HepG2 (cell line): Measurements from ENCODE around the gene SMARCA4. TPM values are rescaled to one million over a fixed set of nuclear protein-coding genes. Genes with fewer than 3 reads are reported as not detected.

ENCODE experiments used
- DR1 ChIP-seq: sonication (generic); formaldehyde crosslinking; IDR thresholded peaks from 2 replicates; pipeline ENCODE4 v1.8.0; 2021; ENCODE audit warnings: mild to moderate bottlenecking, missing genetic modification reagents, inconsistent platforms
- FOXK2 ChIP-seq: fragments of 450-650 bp; IDR thresholded peaks from 2 replicates; pipeline ENCODE4 v1.6.1; 2016
- HOXA7 ChIP-seq: sonication (generic); formaldehyde crosslinking; IDR thresholded peaks from 2 replicates; pipeline ENCODE4 v1.8.1; 2022; ENCODE audit warnings: mild to moderate bottlenecking, missing genetic modification reagents, moderate library complexity
- KMT2A ChIP-seq: sonication (generic); formaldehyde crosslinking; IDR thresholded peaks from 2 replicates; pipeline ENCODE4 v1.4.0; 2020; ENCODE audit warnings: missing genetic modification reagents
- MED8 ChIP-seq: sonication (generic); formaldehyde crosslinking; IDR thresholded peaks from 2 replicates; pipeline ENCODE4 v1.8.1; 2023; ENCODE audit warnings: mild to moderate bottlenecking, missing genetic modification reagents; ENCODE audit not compliant: insufficient replicate concordance
- NFYB ChIP-seq: sonication (generic); formaldehyde crosslinking; IDR thresholded peaks from 2 replicates; pipeline ENCODE4 v1.4.0; 2020; ENCODE audit warnings: missing genetic modification reagents
- PAWR ChIP-seq: sonication (generic); formaldehyde crosslinking; IDR thresholded peaks from 2 replicates; pipeline ENCODE4 v1.4.0; 2020; ENCODE audit warnings: missing genetic modification reagents, mild to moderate bottlenecking, borderline replicate concordance
- PHF5A ChIP-seq: IDR thresholded peaks from one replicate; pipeline ENCODE4 v1.6.1; 2018; ENCODE audit warnings: low read depth, missing genetic modification reagents; ENCODE audit not compliant: unreplicated experiment
- PITX1 ChIP-seq: sonication (generic); formaldehyde crosslinking; IDR thresholded peaks from 2 replicates; pipeline ENCODE4 v1.5.1; 2020; ENCODE audit warnings: mild to moderate bottlenecking, missing genetic modification reagents
- SALL1 ChIP-seq: sonication (generic); formaldehyde crosslinking; IDR thresholded peaks from 2 replicates; pipeline ENCODE4 v1.8.0; 2022; ENCODE audit warnings: mild to moderate bottlenecking, missing genetic modification reagents
- SP2 ChIP-seq: sonication (generic); formaldehyde crosslinking; IDR thresholded peaks from 2 replicates; pipeline ENCODE4 v1.5.1; 2020; ENCODE audit warnings: mild to moderate bottlenecking, missing genetic modification reagents
- STAT5B ChIP-seq: sonication (generic); formaldehyde crosslinking; IDR thresholded peaks from 2 replicates; pipeline ENCODE4 v1.4.0; 2020; ENCODE audit warnings: missing genetic modification reagents
- ZBTB20 ChIP-seq: sonication (generic); formaldehyde crosslinking; IDR thresholded peaks from 2 replicates; pipeline ENCODE4 v1.8.1; 2023; ENCODE audit warnings: missing genetic modification reagents, low read depth, mild to moderate bottlenecking, borderline replicate concordance
- ZFP1 ChIP-seq: IDR thresholded peaks from 2 replicates; pipeline ENCODE4 v1.6.1; 2016
- ZNF225 ChIP-seq: sonication (generic); formaldehyde crosslinking; IDR thresholded peaks from 2 replicates; pipeline ENCODE4 v1.4.0; 2020; ENCODE audit warnings: mild to moderate bottlenecking, missing genetic modification reagents
- ZNF441 ChIP-seq: sonication (generic); formaldehyde crosslinking; IDR thresholded peaks from 2 replicates; pipeline ENCODE4 v1.7.0; 2021; ENCODE audit warnings: missing genetic modification reagents, borderline replicate concordance
- ZNF605 ChIP-seq: sonication (generic); formaldehyde crosslinking; IDR thresholded peaks from 2 replicates; pipeline ENCODE4 v1.8.0; 2022; ENCODE audit warnings: mild to moderate bottlenecking, missing genetic modification reagents
- ZNF776 ChIP-seq: sonication (generic); formaldehyde crosslinking; IDR thresholded peaks from 2 replicates; pipeline ENCODE4 v1.4.0; 2020; ENCODE audit warnings: mild to moderate bottlenecking, missing genetic modification reagents
- polyA plus RNA-seq, 8 experiments: library from polyadenylated mRNA; depleted of rRNA in 3 of 8; stranded (reverse) in 7 of 8; unstranded in 1 of 8; fragments of >200 nt; fragmentation: Illumina TruSeq in 4 of 8; extraction: Trizol in 4 of 8; gene quantifications; 2 replicates each; pipeline versions ENCODE4 v1.2.1 to v1.2.3, GENCODE V29; 2011 to 2016; ENCODE audit warnings: low read depth in 4 of 8, missing spikeins in 1 of 8, mixed read lengths in 1 of 8; ENCODE audit not compliant: insufficient read depth in 1 of 8
- total RNA-seq, 5 experiments: library from RNA; depleted of rRNA; stranded (reverse); fragments of >200 nt; fragmentation: Illumina TruSeq; extraction: Trizol; gene quantifications; 2 replicates each; pipeline ENCODE4 v1.2.3, GENCODE V29; 2016; ENCODE audit warnings: low read depth in 1 of 5
- TF ChIP-seq, protein P1 (sequence below): sonication (generic); formaldehyde crosslinking; IDR thresholded peaks from 2 replicates; pipeline ENCODE4 v1.4.0; 2020; ENCODE audit warnings: missing genetic modification reagents, borderline replicate concordance
- TF ChIP-seq, protein P2 (sequence below): sonication (generic); formaldehyde crosslinking; IDR thresholded peaks from 2 replicates; pipeline ENCODE4 v1.8.0; 2022; ENCODE audit warnings: missing genetic modification reagents, mild to moderate bottlenecking, borderline replicate concordance
- TF ChIP-seq, protein P3 (sequence below): sonication (generic); formaldehyde crosslinking; IDR thresholded peaks from 2 replicates; pipeline ENCODE4 v1.4.0; 2020; ENCODE audit warnings: missing genetic modification reagents

SMARCA4 gene
- total and polyA plus RNA-seq, 2 of the 13 experiments (the other 11 are each of a cell fraction or from before 2014, with no cell fraction given), result 25.4 to 45.9 TPM

DNA sequence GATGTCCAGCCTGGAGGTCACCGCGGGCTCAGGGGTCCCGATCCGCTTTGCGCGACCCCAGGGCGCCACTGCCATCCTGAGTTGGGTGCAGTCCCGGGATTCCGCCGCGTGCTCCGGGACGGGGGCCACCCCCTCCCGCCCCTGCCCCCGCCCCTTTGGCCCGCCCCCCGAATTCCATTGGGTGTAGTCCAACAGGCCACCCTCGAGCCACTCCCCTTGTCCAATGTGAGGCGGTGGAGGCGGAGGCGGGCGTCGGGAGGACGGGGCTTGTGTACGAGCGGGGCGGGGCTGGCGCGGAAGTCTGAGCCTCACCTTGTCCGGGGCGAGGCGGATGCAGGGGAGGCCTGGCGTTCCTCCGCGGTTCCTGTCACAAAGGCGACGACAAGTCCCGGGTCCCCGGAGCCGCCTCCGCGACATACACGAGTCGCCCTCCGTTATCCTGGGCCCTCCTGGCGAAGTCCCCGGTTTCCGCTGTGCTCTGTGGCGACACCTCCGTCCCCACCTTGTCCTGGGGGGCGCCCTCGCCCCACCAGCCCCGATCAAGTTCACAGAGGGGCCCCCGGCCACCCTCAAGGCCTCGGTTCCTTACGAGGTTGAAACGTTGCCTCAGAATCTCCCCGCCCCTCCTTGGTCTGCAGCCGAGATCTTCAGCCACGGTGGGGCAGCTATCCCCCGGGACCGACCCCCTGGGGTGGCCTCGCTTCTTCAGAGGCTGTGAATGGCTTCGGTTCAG is 129.6 kb downstream of the SMARCA4 start (continued):
- TF ChIP-seq, protein P1, sequence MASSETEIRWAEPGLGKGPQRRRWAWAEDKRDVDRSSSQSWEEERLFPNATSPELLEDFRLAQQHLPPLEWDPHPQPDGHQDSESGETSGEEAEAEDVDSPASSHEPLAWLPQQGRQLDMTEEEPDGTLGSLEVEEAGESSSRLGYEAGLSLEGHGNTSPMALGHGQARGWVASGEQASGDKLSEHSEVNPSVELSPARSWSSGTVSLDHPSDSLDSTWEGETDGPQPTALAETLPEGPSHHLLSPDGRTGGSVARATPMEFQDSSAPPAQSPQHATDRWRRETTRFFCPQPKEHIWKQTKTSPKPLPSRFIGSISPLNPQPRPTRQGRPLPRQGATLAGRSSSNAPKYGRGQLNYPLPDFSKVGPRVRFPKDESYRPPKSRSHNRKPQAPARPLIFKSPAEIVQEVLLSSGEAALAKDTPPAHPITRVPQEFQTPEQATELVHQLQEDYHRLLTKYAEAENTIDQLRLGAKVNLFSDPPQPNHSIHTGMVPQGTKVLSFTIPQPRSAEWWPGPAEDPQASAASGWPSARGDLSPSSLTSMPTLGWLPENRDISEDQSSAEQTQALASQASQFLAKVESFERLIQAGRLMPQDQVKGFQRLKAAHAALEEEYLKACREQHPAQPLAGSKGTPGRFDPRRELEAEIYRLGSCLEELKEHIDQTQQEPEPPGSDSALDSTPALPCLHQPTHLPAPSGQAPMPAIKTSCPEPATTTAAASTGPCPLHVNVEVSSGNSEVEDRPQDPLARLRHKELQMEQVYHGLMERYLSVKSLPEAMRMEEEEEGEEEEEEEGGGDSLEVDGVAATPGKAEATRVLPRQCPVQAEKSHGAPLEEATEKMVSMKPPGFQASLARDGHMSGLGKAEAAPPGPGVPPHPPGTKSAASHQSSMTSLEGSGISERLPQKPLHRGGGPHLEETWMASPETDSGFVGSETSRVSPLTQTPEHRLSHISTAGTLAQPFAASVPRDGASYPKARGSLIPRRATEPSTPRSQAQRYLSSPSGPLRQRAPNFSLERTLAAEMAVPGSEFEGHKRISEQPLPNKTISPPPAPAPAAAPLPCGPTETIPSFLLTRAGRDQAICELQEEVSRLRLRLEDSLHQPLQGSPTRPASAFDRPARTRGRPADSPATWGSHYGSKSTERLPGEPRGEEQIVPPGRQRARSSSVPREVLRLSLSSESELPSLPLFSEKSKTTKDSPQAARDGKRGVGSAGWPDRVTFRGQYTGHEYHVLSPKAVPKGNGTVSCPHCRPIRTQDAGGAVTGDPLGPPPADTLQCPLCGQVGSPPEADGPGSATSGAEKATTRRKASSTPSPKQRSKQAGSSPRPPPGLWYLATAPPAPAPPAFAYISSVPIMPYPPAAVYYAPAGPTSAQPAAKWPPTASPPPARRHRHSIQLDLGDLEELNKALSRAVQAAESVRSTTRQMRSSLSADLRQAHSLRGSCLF (CRISPR knock-in tag), result no peak
- TF ChIP-seq ZNF225 (peak; percentile 39; the same call in 1 of the 2 replicates), HOXA7 (CRISPR knock-in tag) (no peak), SP2 (peak; percentile 57; the same call in 1 of the 2 replicates), MED8 (CRISPR knock-in tag) (peak; percentile 54), PHF5A (no peak), PAWR (CRISPR knock-in tag) (0 out of 2 replicates have a peak, but pooled peaks have one; percentile 51), ZNF605 (CRISPR knock-in tag) (peak; percentile 92), ZFP1 (no peak), PITX1 (CRISPR knock-in tag) (0 out of 2 replicates have a peak, but pooled peaks have one; percentile 27), ZNF776 (CRISPR knock-in tag) (0 out of 2 replicates have a peak, but pooled peaks have one; percentile 68), DR1 (CRISPR knock-in tag) (peak; percentile 48; the same call in 1 of the 2 replicates), NFYB (CRISPR knock-in tag) (peak; percentile 81), KMT2A (CRISPR knock-in tag) (0 out of 2 replicates have a peak, but pooled peaks have one; percentile 63), ZBTB20 (CRISPR knock-in tag) (no peak; the same call in 1 of the 2 replicates), STAT5B (CRISPR knock-in tag) (no peak), SALL1 (CRISPR knock-in tag) (peak; percentile 41), FOXK2 (peak; percentile 55; the same call in 1 of the 2 replicates), ZNF441 (peak; percentile 40; the same call in 1 of the 2 replicates)
- TF ChIP-seq, protein P2, sequence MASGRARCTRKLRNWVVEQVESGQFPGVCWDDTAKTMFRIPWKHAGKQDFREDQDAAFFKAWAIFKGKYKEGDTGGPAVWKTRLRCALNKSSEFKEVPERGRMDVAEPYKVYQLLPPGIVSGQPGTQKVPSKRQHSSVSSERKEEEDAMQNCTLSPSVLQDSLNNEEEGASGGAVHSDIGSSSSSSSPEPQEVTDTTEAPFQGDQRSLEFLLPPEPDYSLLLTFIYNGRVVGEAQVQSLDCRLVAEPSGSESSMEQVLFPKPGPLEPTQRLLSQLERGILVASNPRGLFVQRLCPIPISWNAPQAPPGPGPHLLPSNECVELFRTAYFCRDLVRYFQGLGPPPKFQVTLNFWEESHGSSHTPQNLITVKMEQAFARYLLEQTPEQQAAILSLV, result peak; percentile 61; the same call in 1 of the 2 replicates
- TF ChIP-seq, protein P3, sequence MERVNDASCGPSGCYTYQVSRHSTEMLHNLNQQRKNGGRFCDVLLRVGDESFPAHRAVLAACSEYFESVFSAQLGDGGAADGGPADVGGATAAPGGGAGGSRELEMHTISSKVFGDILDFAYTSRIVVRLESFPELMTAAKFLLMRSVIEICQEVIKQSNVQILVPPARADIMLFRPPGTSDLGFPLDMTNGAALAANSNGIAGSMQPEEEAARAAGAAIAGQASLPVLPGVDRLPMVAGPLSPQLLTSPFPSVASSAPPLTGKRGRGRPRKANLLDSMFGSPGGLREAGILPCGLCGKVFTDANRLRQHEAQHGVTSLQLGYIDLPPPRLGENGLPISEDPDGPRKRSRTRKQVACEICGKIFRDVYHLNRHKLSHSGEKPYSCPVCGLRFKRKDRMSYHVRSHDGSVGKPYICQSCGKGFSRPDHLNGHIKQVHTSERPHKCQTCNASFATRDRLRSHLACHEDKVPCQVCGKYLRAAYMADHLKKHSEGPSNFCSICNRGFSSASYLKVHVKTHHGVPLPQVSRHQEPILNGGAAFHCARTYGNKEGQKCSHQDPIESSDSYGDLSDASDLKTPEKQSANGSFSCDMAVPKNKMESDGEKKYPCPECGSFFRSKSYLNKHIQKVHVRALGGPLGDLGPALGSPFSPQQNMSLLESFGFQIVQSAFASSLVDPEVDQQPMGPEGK (CRISPR knock-in tag), result peak; percentile 72; the same call in 1 of the 2 replicates
